Measurements from ENCODE around the gene CWC15.
"Not testable (repeated sequence)": the region's sequence is repeated elsewhere in the genome, so short reads cannot be mapped to it uniquely, and the experiment has no call there.

Gene CWC15

DNA sequence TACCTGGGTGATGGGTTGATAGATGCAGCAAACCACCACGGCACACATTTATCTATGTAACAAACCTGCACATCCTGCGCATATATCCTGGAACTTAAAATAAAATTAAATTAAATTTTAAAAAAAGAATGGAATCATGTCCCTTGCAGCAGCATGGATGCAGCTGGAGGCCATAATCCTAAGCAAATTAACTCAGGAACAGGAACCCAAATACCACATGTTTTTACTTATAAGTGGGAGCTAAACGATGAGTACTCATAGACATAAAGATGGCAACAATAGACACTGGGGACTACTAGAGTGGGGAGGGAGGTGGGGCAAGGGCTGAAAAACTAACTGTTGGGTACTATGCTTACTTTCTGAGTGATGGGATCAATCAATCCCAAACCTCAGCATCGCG lies 40.9 kb downstream of the CWC15 start:
- no peak for DNase-seq (ENCODE audit: low read depth)
- TF ChIP-seq, protein P1, sequence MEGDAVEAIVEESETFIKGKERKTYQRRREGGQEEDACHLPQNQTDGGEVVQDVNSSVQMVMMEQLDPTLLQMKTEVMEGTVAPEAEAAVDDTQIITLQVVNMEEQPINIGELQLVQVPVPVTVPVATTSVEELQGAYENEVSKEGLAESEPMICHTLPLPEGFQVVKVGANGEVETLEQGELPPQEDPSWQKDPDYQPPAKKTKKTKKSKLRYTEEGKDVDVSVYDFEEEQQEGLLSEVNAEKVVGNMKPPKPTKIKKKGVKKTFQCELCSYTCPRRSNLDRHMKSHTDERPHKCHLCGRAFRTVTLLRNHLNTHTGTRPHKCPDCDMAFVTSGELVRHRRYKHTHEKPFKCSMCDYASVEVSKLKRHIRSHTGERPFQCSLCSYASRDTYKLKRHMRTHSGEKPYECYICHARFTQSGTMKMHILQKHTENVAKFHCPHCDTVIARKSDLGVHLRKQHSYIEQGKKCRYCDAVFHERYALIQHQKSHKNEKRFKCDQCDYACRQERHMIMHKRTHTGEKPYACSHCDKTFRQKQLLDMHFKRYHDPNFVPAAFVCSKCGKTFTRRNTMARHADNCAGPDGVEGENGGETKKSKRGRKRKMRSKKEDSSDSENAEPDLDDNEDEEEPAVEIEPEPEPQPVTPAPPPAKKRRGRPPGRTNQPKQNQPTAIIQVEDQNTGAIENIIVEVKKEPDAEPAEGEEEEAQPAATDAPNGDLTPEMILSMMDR (IDR thresholded peaks at IDR 0.05; ENCODE audit: low read depth, low read length, missing control alignments): no peak
- in situ Hi-C loops (cut with HindIII; ENCODE audit: low sequenced_read_pairs): no loop called here
- no peak overlapping the region for H3K4me3 ChIP-seq (ENCODE audit: low read depth, low read length)

DNA sequence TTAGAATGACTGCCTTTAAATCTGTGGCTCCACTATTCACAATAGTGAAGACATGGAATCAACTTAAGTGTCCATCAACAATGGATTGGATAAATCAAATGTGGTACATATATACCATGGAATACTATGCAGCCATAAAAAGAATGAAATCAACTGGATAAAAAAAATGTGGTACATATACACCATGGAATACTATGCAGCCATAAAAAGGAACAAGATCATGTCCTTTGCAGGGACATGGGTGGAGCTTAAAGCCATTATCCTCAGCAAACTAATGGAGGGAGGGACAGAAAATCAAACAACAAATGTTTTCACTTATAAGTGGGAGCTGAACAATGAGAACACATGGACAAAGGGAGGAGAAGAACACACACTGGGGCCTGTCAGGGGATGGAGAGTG lies 41.3 kb downstream of the CWC15 start:
- H3K4me3 ChIP-seq (ENCODE audit: low read depth, low read length); DNase-seq (ENCODE audit: low read depth); in situ Hi-C loops (cut with HindIII; ENCODE audit: low sequenced_read_pairs): not testable (repeated sequence)

DNA sequence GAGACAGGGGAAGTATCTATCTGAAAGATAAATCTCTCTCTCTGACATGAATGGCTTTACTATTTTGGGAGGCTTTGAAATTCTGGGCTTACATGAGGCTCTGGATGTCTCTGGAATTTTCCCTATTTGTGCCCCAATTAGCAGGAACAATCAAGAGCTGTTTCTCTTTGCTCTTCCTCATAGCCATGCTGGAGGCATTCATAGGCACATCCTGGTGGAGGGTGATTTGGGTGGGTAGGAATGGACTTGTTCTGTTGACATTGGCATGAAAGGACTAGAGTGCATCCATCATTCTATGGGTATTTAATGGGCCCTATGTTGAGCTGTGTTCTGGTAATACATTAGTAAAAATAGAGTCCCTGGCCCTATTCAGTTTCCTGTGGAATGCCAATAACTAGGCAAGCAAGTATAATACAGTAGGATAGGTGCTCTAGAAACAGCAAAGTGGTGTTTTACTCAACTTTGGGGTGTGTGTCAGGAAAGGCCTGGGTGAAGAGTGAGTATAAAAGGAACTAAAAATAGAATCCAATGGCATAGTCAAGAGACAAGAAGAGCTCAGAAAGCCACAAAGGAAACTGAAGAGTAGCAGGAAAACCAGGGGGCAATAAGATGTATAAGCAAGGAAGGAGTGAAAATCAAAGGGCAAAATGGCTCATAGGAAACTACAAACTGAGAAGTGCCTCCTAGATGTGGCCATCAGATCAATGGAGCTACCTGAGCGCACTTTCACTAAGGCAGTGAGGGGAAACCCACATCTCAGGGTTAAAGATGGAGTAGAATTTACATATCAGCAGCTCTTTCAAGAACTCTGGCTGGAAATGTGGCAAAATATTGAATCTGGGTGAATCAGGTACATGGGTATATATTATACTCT lies 45.0 kb downstream of the CWC15 start:
- in situ Hi-C loops (cut with HindIII; ENCODE audit: low sequenced_read_pairs): no loop called here
- DNase-seq (ENCODE audit: low read depth): no peak
- H3K4me3 ChIP-seq (ENCODE audit: low read depth, low read length): no peak overlapping the region
- TF ChIP-seq, protein P1 (IDR thresholded peaks at IDR 0.05; ENCODE audit: low read depth, low read length, missing control alignments): no peak

DNA sequence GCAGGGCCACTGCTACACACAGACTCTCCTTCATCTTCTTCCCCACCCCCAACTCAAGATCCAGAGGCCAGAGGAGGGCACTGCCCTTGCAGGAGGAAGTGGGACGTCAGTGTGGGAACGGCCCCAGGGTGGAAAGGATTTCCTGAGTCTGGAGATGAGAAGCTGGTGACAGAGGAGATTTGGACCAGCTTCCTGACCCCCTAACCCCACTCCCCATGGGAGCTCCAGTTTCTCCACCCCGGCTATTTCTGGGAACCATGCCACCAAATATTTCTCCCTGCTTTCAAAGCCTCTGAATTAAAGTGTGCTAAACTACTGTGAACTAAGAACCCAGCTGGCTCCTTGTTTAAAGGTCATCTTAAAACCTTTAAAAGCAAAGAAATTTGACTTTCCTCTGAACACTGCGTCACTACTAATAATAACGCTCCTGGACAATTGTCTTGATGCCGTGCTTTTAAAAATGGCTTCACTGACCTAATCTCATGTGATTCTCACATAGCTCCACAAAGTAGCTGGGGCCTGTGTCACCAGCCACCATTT lies 46.6 kb downstream of the CWC15 start:
- no peak overlapping the region for H3K4me3 ChIP-seq (ENCODE audit: low read depth, low read length)
- DNase-seq (ENCODE audit: low read depth): peak; percentile 91
- TF ChIP-seq, protein P1 (IDR thresholded peaks at IDR 0.05; ENCODE audit: low read depth, low read length, missing control alignments): no peak
- in situ Hi-C loops (cut with HindIII; ENCODE audit: low sequenced_read_pairs): no loop called here

DNA sequence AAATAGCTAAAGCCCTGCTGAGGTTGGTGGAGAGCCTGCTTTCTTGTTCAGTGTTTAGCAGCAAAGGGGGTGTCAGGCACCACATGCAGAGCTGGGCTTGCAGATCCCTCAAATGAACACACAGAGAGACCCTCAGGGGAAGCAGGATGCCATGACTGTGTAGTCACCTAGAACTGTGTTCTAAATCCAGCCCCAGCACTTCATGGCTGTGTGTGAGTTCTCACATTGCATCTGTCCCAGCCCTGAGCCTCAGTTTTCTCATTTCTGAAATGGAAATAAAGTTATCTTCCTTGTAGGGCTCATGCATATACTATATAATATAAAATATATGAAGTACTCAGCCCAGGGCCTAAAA lies 47.1 kb downstream of the CWC15 start:
- TF ChIP-seq, protein P1 (IDR thresholded peaks at IDR 0.05; ENCODE audit: low read depth, low read length, missing control alignments): no peak
- no peak overlapping the region for H3K4me3 ChIP-seq (ENCODE audit: low read depth, low read length)
- in situ Hi-C loops (cut with HindIII; ENCODE audit: low sequenced_read_pairs): no loop called here
- no peak for DNase-seq (ENCODE audit: low read depth)

DNA sequence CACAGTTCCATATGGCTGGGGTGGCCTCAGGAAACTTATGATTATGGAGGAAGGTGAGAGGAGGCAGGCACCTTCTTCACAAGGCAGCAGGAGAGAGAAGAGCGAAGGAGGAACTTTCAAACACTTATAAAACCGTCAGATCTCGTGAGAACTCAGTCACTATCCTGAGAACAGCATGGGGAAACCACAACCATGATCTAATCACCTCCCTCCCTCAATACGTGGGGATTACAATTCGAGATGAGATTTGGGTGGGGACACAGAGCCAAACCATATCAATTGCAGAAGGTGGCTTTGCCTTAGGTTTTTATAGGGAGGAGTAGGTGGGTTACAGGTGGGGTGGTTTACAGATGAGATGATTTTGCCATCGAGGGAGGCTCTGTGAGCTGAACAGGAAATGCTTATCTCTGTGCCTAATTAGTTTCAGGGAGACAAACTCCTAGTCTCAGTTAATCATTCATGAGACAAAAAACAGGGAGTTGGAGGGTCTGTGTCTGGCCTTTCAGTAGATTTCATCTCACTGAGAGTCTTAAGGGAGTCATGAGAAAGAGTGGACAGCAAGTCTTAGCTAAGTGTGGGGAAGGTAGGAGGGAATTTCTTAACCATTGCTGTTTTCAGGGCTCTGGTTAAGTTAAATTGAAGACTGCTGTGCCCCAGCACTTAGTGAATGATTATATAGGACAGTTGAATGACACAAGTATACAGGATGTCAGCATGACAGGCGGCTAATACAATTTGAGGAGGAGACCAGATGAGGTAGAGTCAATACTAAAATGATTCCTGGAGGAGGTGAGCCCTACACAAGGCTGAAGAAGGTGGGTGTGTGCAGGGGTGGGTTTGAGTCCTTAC lies 47.7 kb downstream of the CWC15 start:
- in situ Hi-C loops (cut with HindIII; ENCODE audit: low sequenced_read_pairs): no loop called here
- H3K4me3 ChIP-seq (ENCODE audit: low read depth, low read length): no peak overlapping the region
- DNase-seq (ENCODE audit: low read depth): no peak
- TF ChIP-seq, protein P1 (IDR thresholded peaks at IDR 0.05; ENCODE audit: low read depth, low read length, missing control alignments): no peak

Data from astrocyte of the cerebellum (primary cell).